ENCODE measurements around the gene LITAFD. TPM values are rescaled to one million over a fixed set of nuclear protein-coding genes. Genes with fewer than 3 reads are reported as not detected.
"Not testable (repeated sequence)": the region's sequence is repeated elsewhere in the genome, so short reads cannot be mapped to it uniquely, and the experiment has no call there.

Gene LITAFD
- total RNA-seq, 2 donors from 2014 or later: not detected

GRCh38 chr16:8899709-8900317 lies 17.7 kb downstream of the LITAFD start:
- Mint-ChIP-seq H3K9me3 (no peaks in the 10 kb centered on the region), H3K36me3 (peaks cover 2 to 12% of the 10 kb centered on the region in 2 donors)

GRCh38 chr16:8900343-8900742 lies 18.2 kb downstream of the LITAFD start:
- peak overlapping the region in 1 of 2 donors; percentile 46 for H3K27ac Mint-ChIP-seq

More at GRCh38 chr16:8899709-8900317, 17.7 kb downstream of the LITAFD start:
- H3K27ac Mint-ChIP-seq: no peak overlapping the region
- DNase-seq (ENCODE audit: low spot score in 2 of 2) (no peak), ATAC-seq (no peak)

GRCh38 chr16:8901320-8901861 lies 19.2 kb downstream of the LITAFD start:
- Mint-ChIP-seq H3K36me3 (peaks cover 0 to 14% of the 10 kb centered on the region in 2 donors), H3K9me3 (no peaks in the 10 kb centered on the region), H3K27ac (no peak overlapping the region)
- no peak for DNase-seq (ENCODE audit: low spot score in 2 of 2)
- ATAC-seq: no peak

More at GRCh38 chr16:8900343-8900742, 18.2 kb downstream of the LITAFD start:
- ATAC-seq (no peak), DNase-seq (ENCODE audit: low spot score in 2 of 2) (no peak)
- H3K9me3 Mint-ChIP-seq: no peaks in the 10 kb centered on the region
- peaks cover 0 to 12% of the 10 kb centered on the region in 2 donors for H3K36me3 Mint-ChIP-seq

- ATAC-seq (no peak), DNase-seq (ENCODE audit: low spot score in 2 of 2) (no peak)
- no peaks in the 10 kb centered on the region for H3K9me3 Mint-ChIP-seq
- H3K27ac Mint-ChIP-seq: peak overlapping the region in 1 of 2 donors; percentile 55
- peaks cover 4 to 21% of the 10 kb centered on the region in 2 donors for H3K36me3 Mint-ChIP-seq
Measured at GRCh38 chr16:8903004-8903403, 20.9 kb downstream of the LITAFD start.

GRCh38 chr16:8904018-8904430 lies 21.9 kb downstream of the LITAFD start:
- H3K9me3 Mint-ChIP-seq: no peaks in the 10 kb centered on the region
- H3K27ac Mint-ChIP-seq: no peak overlapping the region
- H3K36me3 Mint-ChIP-seq: peaks cover 4 to 21% of the 10 kb centered on the region in 2 donors
- no peak for ATAC-seq
- no peak for DNase-seq (ENCODE audit: low spot score in 2 of 2)

GRCh38 chr16:8905168-8905762 lies 23.1 kb downstream of the LITAFD start:
- peaks cover 4 to 22% of the 10 kb centered on the region in 2 donors for H3K36me3 Mint-ChIP-seq
- H3K27ac Mint-ChIP-seq: peak overlapping the region in 1 of 2 donors; percentile 47
- H3K9me3 Mint-ChIP-seq: no peaks in the 10 kb centered on the region
- DNase-seq (ENCODE audit: low spot score in 2 of 2): no peak
- peak; percentile 37 to 65 for ATAC-seq

GRCh38 chr16:8905795-8906591 lies 23.8 kb downstream of the LITAFD start:
- DNase-seq (ENCODE audit: low spot score in 2 of 2) (no peak), ATAC-seq (no peak)
- H3K9me3 Mint-ChIP-seq: no peaks in the 10 kb centered on the region
- H3K27ac Mint-ChIP-seq: peak overlapping the region in 1 of 2 donors; percentile 33
- H3K36me3 Mint-ChIP-seq: peaks cover 6 to 29% of the 10 kb centered on the region in 2 donors

GRCh38 chr16:8907096-8907495 lies 24.9 kb downstream of the LITAFD start:
- peaks cover 14 to 37% of the 10 kb centered on the region in 2 donors for H3K36me3 Mint-ChIP-seq
- H3K9me3 Mint-ChIP-seq: no peaks in the 10 kb centered on the region
- H3K27ac Mint-ChIP-seq: peak overlapping the region in 1 of 2 donors; percentile 81
- ATAC-seq: no peak
- DNase-seq (ENCODE audit: low spot score in 2 of 2): no peak

- no peaks in the 10 kb centered on the region for H3K9me3 Mint-ChIP-seq
- peaks cover 14 to 39% of the 10 kb centered on the region in 2 donors for H3K36me3 Mint-ChIP-seq
- ATAC-seq (no peak), DNase-seq (ENCODE audit: low spot score in 2 of 2) (no peak)
- H3K27ac Mint-ChIP-seq: peak overlapping the region; percentile 15 to 87
Measured at GRCh38 chr16:8908810-8909468, 26.8 kb downstream of the LITAFD start.

GRCh38 chr16:8910811-8911210 lies 28.7 kb downstream of the LITAFD start:
- H3K36me3 Mint-ChIP-seq: peaks cover 19 to 44% of the 10 kb centered on the region in 2 donors
- H3K9me3 Mint-ChIP-seq: no peaks in the 10 kb centered on the region
- ATAC-seq: no peak

GRCh38 chr16:8912793-8913192 lies 30.6 kb downstream of the LITAFD start:
- ATAC-seq (no peak), DNase-seq (ENCODE audit: low spot score in 2 of 2) (no peak)
- peaks cover 15 to 50% of the 10 kb centered on the region in 2 donors for H3K36me3 Mint-ChIP-seq
- H3K9me3 Mint-ChIP-seq: no peaks in the 10 kb centered on the region
- H3K27ac Mint-ChIP-seq: peak overlapping the region; percentile 5 to 88

More at GRCh38 chr16:8910811-8911210, 28.7 kb downstream of the LITAFD start:
- no peak for DNase-seq (ENCODE audit: low spot score in 2 of 2)
- peak overlapping the region; percentile 20 to 61 for H3K27ac Mint-ChIP-seq

GRCh38 chr16:8914098-8914497 lies 31.9 kb downstream of the LITAFD start:
- ATAC-seq: no peak
- no peaks in the 10 kb centered on the region for H3K9me3 Mint-ChIP-seq
- peaks cover 22 to 58% of the 10 kb centered on the region in 2 donors for H3K36me3 Mint-ChIP-seq
- no peak for DNase-seq (ENCODE audit: low spot score in 2 of 2)
- peak overlapping the region in 1 of 2 donors; percentile 44 for H3K27ac Mint-ChIP-seq

- Mint-ChIP-seq H3K27ac (peak overlapping the region in 1 of 2 donors; percentile 5), H3K9me3 (no peaks in the 10 kb centered on the region), H3K36me3 (peaks cover 23 to 61% of the 10 kb centered on the region in 2 donors)
- DNase-seq (ENCODE audit: low spot score in 2 of 2): no peak
- ATAC-seq: no peak
Measured at GRCh38 chr16:8915722-8916301, 33.7 kb downstream of the LITAFD start.

- H3K27ac Mint-ChIP-seq: peak overlapping the region; percentile 37 to 47
- DNase-seq (ENCODE audit: low spot score in 2 of 2) (no peak), ATAC-seq (no peak)
- no peaks in the 10 kb centered on the region for H3K9me3 Mint-ChIP-seq
- peaks cover 14 to 53% of the 10 kb centered on the region in 2 donors for H3K36me3 Mint-ChIP-seq
Measured at GRCh38 chr16:8916541-8917225, 34.5 kb downstream of the LITAFD start.

- DNase-seq (ENCODE audit: low spot score in 2 of 2); ATAC-seq; H3K9me3 Mint-ChIP-seq: not testable (repeated sequence)
- Mint-ChIP-seq H3K36me3 (peaks cover 13 to 52% of the 10 kb centered on the region in 2 donors), H3K27ac (peak overlapping the region in 1 of 2 donors; percentile 74)
Measured at GRCh38 chr16:8917336-8917735, 35.2 kb downstream of the LITAFD start.

Measured in activated naive CD4-positive, alpha-beta T cell treated with anti-CD3 and anti-CD28 coated beads, Interleukin-2, amount 50 U/mL, for 72 hours (primary cell).